Measurements from ENCODE around the gene ARID1A.

GRCh38 chr1:26814893-26815292 lies 119.1 kb downstream of the ARID1A start:
- no peak for TF ChIP-seq CTCF (IDR thresholded peaks at IDR 0.05)
- no peak for TF ChIP-seq POLR2A (IDR thresholded peaks at IDR 0.05)
- TF ChIP-seq POLR2AphosphoS5 (IDR thresholded peaks at IDR 0.05), result no peak
